ENCODE results near the gene ZNF333.

DNA sequence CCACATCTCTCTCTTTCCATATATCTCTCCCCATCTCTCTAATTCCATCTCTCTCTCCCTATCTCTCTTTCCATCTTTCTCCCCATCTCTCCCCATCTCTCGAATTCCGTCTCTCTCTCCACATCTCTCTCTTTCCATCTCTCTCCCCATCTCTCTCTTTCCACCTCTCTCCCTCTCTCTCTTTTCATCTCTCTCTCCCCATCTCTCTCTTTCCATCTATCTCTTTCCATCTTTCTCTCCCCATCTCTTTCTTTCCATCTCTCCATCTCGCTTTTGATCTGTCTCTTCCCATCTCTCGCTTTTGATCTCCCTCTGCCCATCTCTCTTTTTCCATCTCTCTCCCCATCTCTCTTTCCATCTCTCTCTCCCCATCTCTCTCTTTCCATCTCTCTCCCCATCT lies 40.8 kb upstream of the ZNF333 start:
- TF ChIP-seq, protein P1, sequence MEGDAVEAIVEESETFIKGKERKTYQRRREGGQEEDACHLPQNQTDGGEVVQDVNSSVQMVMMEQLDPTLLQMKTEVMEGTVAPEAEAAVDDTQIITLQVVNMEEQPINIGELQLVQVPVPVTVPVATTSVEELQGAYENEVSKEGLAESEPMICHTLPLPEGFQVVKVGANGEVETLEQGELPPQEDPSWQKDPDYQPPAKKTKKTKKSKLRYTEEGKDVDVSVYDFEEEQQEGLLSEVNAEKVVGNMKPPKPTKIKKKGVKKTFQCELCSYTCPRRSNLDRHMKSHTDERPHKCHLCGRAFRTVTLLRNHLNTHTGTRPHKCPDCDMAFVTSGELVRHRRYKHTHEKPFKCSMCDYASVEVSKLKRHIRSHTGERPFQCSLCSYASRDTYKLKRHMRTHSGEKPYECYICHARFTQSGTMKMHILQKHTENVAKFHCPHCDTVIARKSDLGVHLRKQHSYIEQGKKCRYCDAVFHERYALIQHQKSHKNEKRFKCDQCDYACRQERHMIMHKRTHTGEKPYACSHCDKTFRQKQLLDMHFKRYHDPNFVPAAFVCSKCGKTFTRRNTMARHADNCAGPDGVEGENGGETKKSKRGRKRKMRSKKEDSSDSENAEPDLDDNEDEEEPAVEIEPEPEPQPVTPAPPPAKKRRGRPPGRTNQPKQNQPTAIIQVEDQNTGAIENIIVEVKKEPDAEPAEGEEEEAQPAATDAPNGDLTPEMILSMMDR (IDR thresholded peaks at IDR 0.05; ENCODE audit: low read depth, low read length, poor library complexity, severe bottlenecking) = no peak
- TF ChIP-seq EZH2phosphoT487 (IDR thresholded peaks at IDR 0.05; ENCODE audit: borderline replicate concordance, low read length) = no peak
